Mesenchymal stem cell (in vitro differentiated cells and primary cell): ENCODE data around the gene MAN1B1.

Source experiments
- DNase-seq: peaks from one replicate; pipeline ENCODE4 v3.0.0-alpha.2; 2013
- H2AFZ ChIP-seq: one replicate; pipeline ENCODE4 v1.6.1; 2013; ENCODE audit warnings: low read depth, mild to moderate bottlenecking, control low read depth, inconsistent platforms, low read length, moderate library complexity
- H2AK5ac ChIP-seq: 2 replicates; pipeline ENCODE4 v1.6.1; 2013; ENCODE audit warnings: low read length, moderate library complexity, mild to moderate bottlenecking, inconsistent platforms; ENCODE audit not compliant: severe bottlenecking
- H2BK120ac ChIP-seq: one replicate; pipeline ENCODE4 v1.6.1; 2013; ENCODE audit warnings: low read depth, mild to moderate bottlenecking, inconsistent platforms, low read length, moderate library complexity
- H2BK12ac ChIP-seq, 2 experiments: one replicate each; pipeline ENCODE4 v1.6.1; 2013; ENCODE audit warnings: inconsistent platforms in 2 of 2, low read length in 2 of 2, mild to moderate bottlenecking in 2 of 2, moderate library complexity in 2 of 2, control low read depth in 1 of 2
- H2BK15ac ChIP-seq: one replicate; pipeline ENCODE4 v1.6.1; 2013; ENCODE audit warnings: mild to moderate bottlenecking, low read depth, inconsistent platforms; ENCODE audit not compliant: poor library complexity, severe bottlenecking
- H2BK5ac ChIP-seq: 2 replicates; pipeline ENCODE4 v1.6.1; 2013; ENCODE audit warnings: low read depth, mild to moderate bottlenecking, low read length, control low read depth, inconsistent platforms; ENCODE audit not compliant: poor library complexity, severe bottlenecking
- H3K14ac ChIP-seq, 2 experiments: one replicate each; pipeline ENCODE4 v1.6.1; 2013; ENCODE audit warnings: inconsistent platforms in 2 of 2, low read length in 2 of 2, control low read depth in 1 of 2, mild to moderate bottlenecking in 1 of 2, moderate library complexity in 1 of 2
- H3K18ac ChIP-seq, 2 experiments: one replicate each; pipeline ENCODE4 v1.6.1; 2013; ENCODE audit warnings: inconsistent platforms in 2 of 2, low read length in 2 of 2, control low read depth in 1 of 2, low read depth in 1 of 2, mild to moderate bottlenecking in 1 of 2
- H3K23ac ChIP-seq, 2 experiments: one replicate each; pipeline ENCODE4 v1.6.1; 2013; ENCODE audit warnings: inconsistent platforms in 2 of 2, low read length in 2 of 2, mild to moderate bottlenecking in 2 of 2, moderate library complexity in 2 of 2, control low read depth in 1 of 2
- H3K27ac ChIP-seq: 2 replicates; pipeline ENCODE4 v1.5.1; 2013; ENCODE audit warnings: mild to moderate bottlenecking, moderate library complexity, low read length, control low read depth, inconsistent platforms; ENCODE audit not compliant: poor library complexity, severe bottlenecking
- H3K27me3 ChIP-seq, 2 experiments: 2 replicates each; pipeline versions ENCODE4 v1.6.1 to v1.7.0; 2013; ENCODE audit warnings: low read length in 2 of 2, mild to moderate bottlenecking in 2 of 2, moderate library complexity in 2 of 2, control low read depth in 1 of 2, inconsistent platforms in 1 of 2; ENCODE audit not compliant: control insufficient read depth in 1 of 2, insufficient read depth in 1 of 2
- H3K36me3 ChIP-seq, 2 experiments: 2 replicates each; pipeline versions ENCODE4 v1.6.1 to v1.7.0; 2013; ENCODE audit warnings: low read length in 2 of 2, control low read depth in 1 of 2, inconsistent platforms in 1 of 2, low read depth in 1 of 2, mild to moderate bottlenecking in 1 of 2; ENCODE audit not compliant: insufficient read depth in 2 of 2, control insufficient read depth in 1 of 2
- H3K4ac ChIP-seq, 2 experiments: one replicate each; pipeline ENCODE4 v1.6.1; 2013; ENCODE audit warnings: inconsistent platforms in 2 of 2, low read length in 2 of 2, mild to moderate bottlenecking in 2 of 2, moderate library complexity in 2 of 2, control low read depth in 1 of 2, low read depth in 1 of 2
- H3K4me1 ChIP-seq: 2 replicates; pipeline ENCODE4 v1.6.1; 2013; ENCODE audit warnings: low read depth, low read length, control low read depth; ENCODE audit not compliant: control insufficient read depth, insufficient read depth
- H3K4me2 ChIP-seq: 2 replicates; pipeline ENCODE4 v1.6.1; 2013; ENCODE audit warnings: low read length, mild to moderate bottlenecking, inconsistent platforms; ENCODE audit not compliant: poor library complexity, severe bottlenecking
- H3K4me3 ChIP-seq, 2 experiments: 2 replicates each; pipeline versions ENCODE4 v1.5.1 to v1.7.0; 2013; ENCODE audit warnings: low read length in 2 of 2, mild to moderate bottlenecking in 2 of 2, control low read depth in 1 of 2, low read depth in 1 of 2; ENCODE audit not compliant: insufficient read depth in 1 of 2
- H3K79me1 ChIP-seq: replicated peaks from 2 replicates; pipeline ENCODE4 v1.6.1; 2013; ENCODE audit warnings: mild to moderate bottlenecking, control low read depth, low read length, inconsistent platforms; ENCODE audit not compliant: poor library complexity, severe bottlenecking
- H3K9ac ChIP-seq: 2 replicates; pipeline ENCODE4 v1.7.0; 2013; ENCODE audit warnings: mild to moderate bottlenecking, low read length, moderate library complexity
- H3K9me3 ChIP-seq: 2 replicates; pipeline ENCODE4 v1.7.0; 2013; ENCODE audit warnings: mild to moderate bottlenecking, low read length; ENCODE audit not compliant: control insufficient read depth
- H4K8ac ChIP-seq: one replicate; pipeline ENCODE4 v1.6.1; 2013; ENCODE audit warnings: inconsistent platforms, mild to moderate bottlenecking, low read length, moderate library complexity
- H4K91ac ChIP-seq: one replicate; pipeline ENCODE4 v1.6.1; 2013; ENCODE audit warnings: mild to moderate bottlenecking, low read length, inconsistent platforms
- WGBS: methylation state at CpG from one replicate; pipeline ENCODE4 v1.1.7; 2013; ENCODE audit warnings: mixed read lengths; 5-methylcytosine and 5-hydroxymethylcytosine counted together

Gene MAN1B1

DNA sequence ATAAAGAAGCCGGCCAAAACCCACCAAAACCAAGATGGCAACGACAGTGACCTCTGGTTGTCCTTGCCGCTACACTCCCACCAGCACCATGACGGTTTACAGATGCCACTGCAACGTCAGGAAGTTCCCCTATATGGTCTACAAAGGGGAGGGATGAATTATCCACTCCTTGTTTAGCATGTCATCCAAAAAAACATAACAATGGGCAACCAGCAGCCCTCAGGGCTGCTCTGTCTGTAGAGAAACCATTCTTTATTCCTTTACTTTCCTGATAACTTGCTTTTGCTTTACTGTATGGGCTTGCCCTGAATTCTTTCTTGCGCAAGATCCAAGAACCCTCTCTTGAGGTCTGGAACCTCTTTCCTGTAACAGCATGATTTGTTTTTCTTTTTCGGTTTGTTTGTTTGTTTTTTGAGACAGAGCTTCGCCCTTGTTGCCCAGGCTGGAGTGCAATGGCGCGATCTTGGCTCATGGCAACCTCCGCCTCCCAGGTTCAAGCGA, 11.5 kb upstream of the MAN1B1 start:
- H3K27me3 ChIP-seq = no peaks in the 10 kb centered on the region

DNA sequence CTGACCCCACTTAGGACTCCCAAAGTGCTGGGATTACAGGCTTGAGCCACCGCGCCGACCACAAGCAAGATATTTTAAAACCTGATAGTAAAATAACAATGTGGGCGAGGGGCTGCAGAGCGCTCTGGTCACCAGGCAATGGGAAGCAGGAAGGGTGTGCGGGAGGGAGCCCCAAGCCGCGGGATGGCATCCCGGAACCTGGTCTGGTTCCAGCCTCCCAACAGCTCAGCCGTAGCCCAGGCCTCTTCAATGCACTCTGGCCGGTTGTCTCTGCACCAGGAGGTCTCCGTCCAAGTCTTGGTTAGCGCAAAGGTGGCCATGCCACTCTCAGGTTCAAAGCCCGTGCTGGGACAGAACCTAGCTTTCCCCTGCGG, 10.2 kb upstream of the MAN1B1 start:
- DNase-seq = no peak
- H3K4me3 ChIP-seq = peak overlapping the region; percentile 9 to 55
- peak overlapping the region; percentile 95 for H2BK15ac ChIP-seq
- H3K79me1 ChIP-seq = peaks cover 26% of the 10 kb centered on the region
- H3K4ac ChIP-seq = peak overlapping the region; percentile 13 to 95
- H3K23ac ChIP-seq = no peak overlapping the region
- peaks cover 22% of the 10 kb centered on the region for H3K4me1 ChIP-seq
- peak overlapping the region; percentile 79 for H4K8ac ChIP-seq
- H2AFZ ChIP-seq = no peak overlapping the region
- H3K18ac ChIP-seq = peak overlapping the region; percentile 56 to 94
- H3K4me2 ChIP-seq = peak overlapping the region; percentile 25
- H3K9ac ChIP-seq = peak overlapping the region; percentile 64
- H3K27ac ChIP-seq = no peak overlapping the region
- H2BK5ac ChIP-seq = no peak overlapping the region
- H3K27me3 ChIP-seq = no peaks in the 10 kb centered on the region
- peak overlapping the region; percentile 91 for H4K91ac ChIP-seq
- WGBS = 79% methylated on average over 15 of the region's 15 CpGs
- H2BK12ac ChIP-seq = peak overlapping the region in 1 of 2 experiments; percentile 90
- H2BK120ac ChIP-seq = peak overlapping the region; percentile 68
- peaks cover 29 to 31% of the 10 kb centered on the region in 2 experiments for H3K36me3 ChIP-seq
- no peak overlapping the region for H2AK5ac ChIP-seq
- H3K9me3 ChIP-seq = no peaks in the 10 kb centered on the region
- H3K14ac ChIP-seq = no peak overlapping the region

More for the DNA sequence above, 11.5 kb upstream of the MAN1B1 start:
- Histone ChIP-seq H2BK5ac (no peak overlapping the region), H3K27ac (no peak overlapping the region), H3K36me3 (peaks cover 19% of the 10 kb centered on the region in 2 experiments), H3K4me3 (no peak overlapping the region), H2BK15ac (no peak overlapping the region), H3K79me1 (peaks cover 20% of the 10 kb centered on the region), H3K4me2 (no peak overlapping the region), H3K9ac (no peak overlapping the region), H3K14ac (no peak overlapping the region), H2BK12ac (no peak overlapping the region), H3K23ac (no peak overlapping the region), H3K4ac (no peak overlapping the region), H3K9me3 (no peaks in the 10 kb centered on the region), H4K8ac (no peak overlapping the region), H2AFZ (no peak overlapping the region), H4K91ac (no peak overlapping the region), H3K18ac (no peak overlapping the region), H2BK120ac (no peak overlapping the region), H3K4me1 (peaks cover 29% of the 10 kb centered on the region), H2AK5ac (no peak overlapping the region)
- no peak for DNase-seq
- 76% methylated on average over 10 of the region's 12 CpGs for WGBS

DNA sequence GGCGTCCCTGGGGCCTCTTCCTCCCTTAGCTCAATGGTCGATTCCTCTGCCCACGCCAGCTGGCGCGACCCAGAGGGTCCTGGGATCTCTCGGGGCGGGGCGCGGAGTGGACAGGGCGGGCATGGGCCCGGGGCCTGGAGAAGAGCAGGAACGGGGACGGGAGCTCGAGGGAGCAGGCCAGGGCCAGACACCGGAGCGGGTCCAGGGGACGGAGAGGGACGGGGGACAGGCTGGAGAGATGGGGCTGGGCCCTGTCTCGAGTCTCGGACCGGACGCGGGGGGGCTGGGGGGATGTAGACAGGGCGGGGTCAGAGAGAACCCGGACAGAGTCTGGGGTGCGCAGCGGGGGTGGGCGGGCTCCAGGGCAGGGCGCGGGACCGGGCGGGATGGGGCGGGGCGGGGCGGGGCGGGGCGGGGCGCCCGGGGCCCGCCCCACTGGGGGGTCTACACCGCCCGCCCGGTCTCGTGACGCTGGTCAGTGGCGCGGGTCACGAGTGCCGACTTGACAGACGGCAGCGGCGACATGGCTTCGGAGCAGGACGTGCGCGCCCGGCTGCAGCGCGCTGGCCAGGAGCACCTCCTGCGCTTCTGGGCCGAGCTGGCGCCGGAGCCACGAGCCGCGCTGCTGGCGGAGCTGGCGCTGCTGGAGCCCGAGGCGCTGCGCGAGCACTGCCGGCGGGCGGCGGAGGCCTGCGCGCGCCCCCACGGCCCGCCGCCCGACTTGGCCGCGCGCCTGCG, 9.6 kb upstream of the MAN1B1 start, which contains the start of gene UAP1L1:
TSS of gene UAP1L1 (plus strand) at position 508 of the 738 bp plus-strand sequence. CDS start at position 524, 16 bp downstream.
- H2AK5ac ChIP-seq = no peak within 1 kb of the TSS
- no peaks in the 10 kb centered on the region for H3K9me3 ChIP-seq
- H3K23ac ChIP-seq = peak within 1 kb of the TSS in 1 of 2 experiments; percentile 84
- H3K14ac ChIP-seq = peak within 1 kb of the TSS in 1 of 2 experiments; percentile 99
- H3K36me3 ChIP-seq = peaks cover 35 to 36% of the 10 kb centered on the region in 2 experiments
- peak within 1 kb of the TSS; percentile 95 for H2BK15ac ChIP-seq
- peak within 1 kb of the TSS; percentile 70 to 95 for H3K4ac ChIP-seq
- peak; percentile 72 for DNase-seq
- peaks cover 25% of the 10 kb centered on the region for H3K4me1 ChIP-seq
- peak within 1 kb of the TSS; percentile 56 for H2AFZ ChIP-seq
- H3K27me3 ChIP-seq = no peaks in the 10 kb centered on the region
- H2BK120ac ChIP-seq = peak within 1 kb of the TSS; percentile 68
- H4K8ac ChIP-seq = peak within 1 kb of the TSS; percentile 79
- 3% methylated on average over 55 of the region's 87 CpGs for WGBS
- H3K4me2 ChIP-seq = peak within 1 kb of the TSS; percentile 92
- peak within 1 kb of the TSS; percentile 80 for H3K9ac ChIP-seq
- H3K4me3 ChIP-seq = peak within 1 kb of the TSS; percentile 76 to 88
- no peak within 1 kb of the TSS for H2BK5ac ChIP-seq
- peak within 1 kb of the TSS; percentile 75 to 96 for H3K18ac ChIP-seq
- peak within 1 kb of the TSS in 1 of 2 experiments; percentile 90 for H2BK12ac ChIP-seq
- H3K27ac ChIP-seq = no peak within 1 kb of the TSS
- H3K79me1 ChIP-seq = peaks cover 27% of the 10 kb centered on the region
- peak within 1 kb of the TSS; percentile 91 for H4K91ac ChIP-seq
